ENCODE measurements around the gene C1orf105.
"Not testable (repeated sequence)": the region's sequence is repeated elsewhere in the genome, so short reads cannot be mapped to it uniquely, and the experiment has no call there.

Gene C1orf105

DNA sequence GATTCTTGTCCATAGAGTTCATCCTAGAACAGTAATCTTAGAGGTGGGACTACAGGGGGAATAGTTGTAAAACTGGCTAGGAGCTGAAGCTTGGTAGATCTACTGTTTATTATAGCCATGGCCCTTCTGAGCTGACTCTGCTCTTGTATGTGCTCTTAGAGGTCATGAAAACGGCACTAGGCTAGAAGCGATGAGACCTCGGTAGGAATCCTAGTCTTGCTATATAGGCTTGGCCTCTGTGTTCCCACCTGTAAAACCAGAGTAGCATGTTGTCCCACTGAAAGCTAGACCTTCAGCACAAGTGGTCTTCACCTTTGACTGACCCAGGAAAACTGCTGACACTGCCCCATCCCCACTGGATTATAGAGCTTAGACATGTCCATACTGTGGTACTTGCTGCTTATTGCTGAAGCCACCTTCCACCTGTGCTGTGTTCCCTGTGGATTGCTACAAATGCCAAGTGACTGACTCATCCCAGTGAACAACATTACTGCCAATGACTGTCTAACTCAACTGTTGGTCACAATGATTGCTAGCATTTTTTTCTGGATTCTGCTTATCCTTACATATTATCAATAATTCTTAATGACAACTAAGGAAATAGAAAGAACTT, 46.4 kb downstream of the C1orf105 start:
- DNase-seq: no peak

DNA sequence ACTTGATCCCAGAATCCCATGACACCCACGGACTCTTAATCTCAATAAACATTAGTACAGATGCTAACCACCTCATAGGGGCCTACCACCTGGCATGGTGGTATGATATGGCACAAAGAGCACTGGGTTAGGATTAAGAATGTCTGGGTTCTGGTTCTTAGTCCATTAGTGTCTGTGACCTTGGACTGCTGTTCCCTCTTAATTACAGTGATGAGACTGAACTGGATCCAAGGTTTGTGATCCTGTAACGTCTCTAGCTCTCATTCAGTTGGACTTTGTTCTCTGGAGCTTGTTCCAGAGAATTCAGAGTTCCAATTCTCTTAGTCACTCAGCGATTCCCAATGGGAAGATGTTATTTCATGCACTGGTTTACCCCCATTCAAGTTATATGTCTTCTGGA, 47.0 kb downstream of the C1orf105 start:
- DNase-seq: no peak

DNA sequence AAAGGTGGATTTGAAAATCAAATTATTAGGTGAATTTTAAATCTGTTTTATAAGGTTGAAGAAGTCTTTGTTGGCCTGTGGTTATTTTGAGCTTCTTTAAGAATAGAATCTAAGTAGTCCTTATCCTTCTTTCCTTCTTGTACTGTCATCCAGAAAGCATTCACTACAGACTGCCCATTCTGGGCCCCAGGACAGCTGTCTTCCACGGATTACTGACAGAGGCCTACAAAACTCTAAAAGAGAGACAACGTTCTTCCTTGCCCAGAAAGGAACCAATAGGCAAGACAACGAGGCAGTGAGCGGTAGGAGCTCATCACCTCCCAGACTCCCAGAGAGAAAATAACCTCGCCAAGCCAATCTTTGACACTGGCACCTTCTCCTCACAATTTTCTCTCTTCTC, 47.8 kb downstream of the C1orf105 start:
- DNase-seq: no peak

DNA sequence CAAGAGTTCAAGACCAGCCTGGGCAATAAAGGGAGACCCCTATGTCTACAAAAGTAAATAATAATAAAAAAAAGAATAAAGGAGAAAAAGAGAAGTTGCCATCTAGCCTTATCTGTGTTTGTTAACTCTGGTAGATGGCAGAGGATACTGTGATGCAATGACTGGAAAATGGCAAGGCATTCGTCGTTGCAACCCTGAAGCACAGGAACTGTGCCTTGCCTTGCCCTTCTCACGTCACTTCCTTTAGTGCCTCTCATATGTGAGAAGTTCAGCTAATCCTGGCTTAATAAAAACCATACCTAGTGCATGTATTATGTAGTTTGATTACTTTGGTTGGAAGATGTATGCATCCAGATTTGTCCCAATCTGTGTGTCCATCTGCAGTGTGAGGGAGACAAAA, 49.2 kb downstream of the C1orf105 start:
- DNase-seq: no peak

- no peak for DNase-seq
Measured at GRCh38 chr1:172470149-172470548, 49.7 kb downstream of the C1orf105 start.

DNA sequence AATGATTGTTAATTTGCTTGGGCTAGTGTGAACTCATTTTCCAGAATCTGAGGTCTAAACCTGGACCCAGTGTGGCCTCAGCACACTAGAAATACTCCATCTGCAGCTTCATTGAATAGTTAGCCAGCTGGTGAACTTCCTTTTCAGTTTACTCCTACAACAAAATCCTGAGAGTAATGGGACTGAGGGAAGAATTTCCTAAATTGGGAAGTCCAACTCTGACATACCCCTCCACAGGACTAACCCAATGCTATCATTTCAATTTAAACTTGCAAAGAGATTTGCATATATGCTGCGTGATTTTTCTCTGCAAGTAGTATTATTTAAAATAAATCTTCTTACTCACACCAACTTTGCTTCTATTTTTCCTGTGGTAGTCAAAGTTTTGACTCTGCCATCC, 51.2 kb downstream of the C1orf105 start:
- no peak for DNase-seq

- DNase-seq: no peak
Measured at GRCh38 chr1:172472495-172472894, 52.0 kb downstream of the C1orf105 start.

- no peak for DNase-seq
Measured at GRCh38 chr1:172473302-172473701, 52.8 kb downstream of the C1orf105 start.

- no peak for DNase-seq
Measured at GRCh38 chr1:172473842-172474241, 53.4 kb downstream of the C1orf105 start.

GRCh38 chr1:172476218-172476811, 55.8 kb downstream of the C1orf105 start:
- no peak for DNase-seq

DNA sequence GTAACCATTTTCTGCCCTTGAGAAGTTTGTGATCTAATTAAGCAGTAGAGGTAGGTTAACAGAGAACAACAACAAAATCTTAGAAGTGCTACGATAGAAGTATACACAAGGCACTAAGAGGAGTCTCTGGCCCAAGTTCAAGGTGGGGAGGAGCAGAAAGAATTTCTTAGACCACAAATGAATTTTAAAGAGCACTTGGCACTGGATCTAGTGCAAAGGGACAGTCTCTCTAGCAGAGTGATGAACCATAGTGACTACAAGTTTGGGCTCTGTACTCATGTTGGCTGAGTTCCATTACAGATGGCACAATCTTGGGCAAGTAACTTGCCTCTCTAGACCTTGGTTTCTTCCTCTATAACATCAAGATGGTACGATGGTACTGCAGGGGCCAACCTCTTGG, 56.7 kb downstream of the C1orf105 start:
- DNase-seq: no peak

- DNase-seq: no peak
Measured at GRCh38 chr1:172477741-172478140, 57.3 kb downstream of the C1orf105 start.

- no peak for DNase-seq
Measured at GRCh38 chr1:172478485-172478884, 58.0 kb downstream of the C1orf105 start.

DNA sequence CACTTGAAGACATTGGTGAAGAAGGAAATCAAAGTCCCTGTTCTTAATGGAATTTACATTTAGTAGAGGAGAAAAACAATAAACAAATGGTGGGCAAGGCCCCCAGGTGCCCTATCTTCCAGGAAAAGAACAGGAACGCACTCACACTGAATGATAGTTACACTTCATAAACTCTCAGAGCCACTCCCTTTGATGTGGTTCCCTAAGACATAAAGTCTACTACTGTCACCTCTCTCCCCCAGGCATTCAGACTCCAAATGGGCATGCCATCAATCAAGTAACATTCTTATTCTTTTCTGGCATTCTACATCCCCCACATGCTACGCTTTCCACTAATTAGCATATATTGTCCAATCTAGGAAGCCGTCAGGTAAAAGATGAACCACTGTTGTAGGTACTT, 59.9 kb downstream of the C1orf105 start:
- DNase-seq: no peak

- DNase-seq: no peak
Measured at GRCh38 chr1:172482044-172482443, 61.6 kb downstream of the C1orf105 start.

GRCh38 chr1:172483448-172483847, 63.0 kb downstream of the C1orf105 start:
- DNase-seq: no peak

GRCh38 chr1:172484252-172484651, 63.8 kb downstream of the C1orf105 start:
- DNase-seq: no peak

- DNase-seq: no peak
Measured at GRCh38 chr1:172485626-172486025, 65.1 kb downstream of the C1orf105 start.

- no peak for DNase-seq
Measured at GRCh38 chr1:172486805-172487454, 66.4 kb downstream of the C1orf105 start.

GRCh38 chr1:172487550-172487949, 67.1 kb downstream of the C1orf105 start:
- DNase-seq: no peak

- no peak for DNase-seq
Measured at GRCh38 chr1:172488393-172488792, 67.9 kb downstream of the C1orf105 start.

DNA sequence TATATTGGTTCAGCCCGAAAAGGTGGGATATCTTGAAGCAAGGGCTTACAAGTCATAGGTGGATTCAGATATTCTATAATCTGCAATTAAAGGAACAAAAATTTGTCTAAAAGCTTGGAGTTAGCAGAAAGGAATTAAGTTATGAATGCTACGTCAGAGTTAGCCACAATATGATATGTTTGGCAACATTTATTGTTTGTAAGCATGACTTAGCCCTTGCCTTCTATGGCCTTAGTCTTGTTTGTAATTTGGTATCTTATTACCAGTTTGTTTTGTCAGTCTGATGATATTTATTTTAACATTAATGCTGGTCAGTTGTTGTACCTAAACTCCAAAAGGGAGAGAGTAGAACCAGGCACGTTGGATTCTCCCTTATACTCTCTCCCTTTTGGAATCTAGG, 69.4 kb downstream of the C1orf105 start:
- no peak for DNase-seq

GRCh38 chr1:172492421-172492820, 71.9 kb downstream of the C1orf105 start:
- DNase-seq: no peak

GRCh38 chr1:172494166-172494565, 73.7 kb downstream of the C1orf105 start:
- DNase-seq: no peak

DNA sequence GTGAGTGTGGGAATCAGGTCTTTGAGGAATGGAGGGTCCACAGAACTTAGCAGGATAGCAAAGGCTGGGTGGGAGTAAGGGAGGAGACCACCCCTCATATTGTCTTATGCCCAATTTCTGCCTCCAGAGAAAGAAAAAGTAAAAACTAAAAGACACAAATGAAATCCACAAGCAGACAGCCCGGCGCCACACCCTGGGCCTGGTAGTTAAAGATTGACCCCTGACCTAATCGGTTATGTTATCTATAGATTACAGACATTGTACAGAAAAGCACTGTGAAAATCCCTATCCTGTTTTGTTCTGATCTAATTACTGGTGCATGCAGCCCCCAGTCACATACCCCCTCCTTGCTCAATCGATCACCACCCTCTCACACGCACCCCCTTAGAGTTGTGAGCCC, 75.6 kb downstream of the C1orf105 start:
- not testable (repeated sequence) for DNase-seq
